GM13977 (cell line): ENCODE results near the gene KLRC3.
"Not testable (repeated sequence)": the region's sequence is repeated elsewhere in the genome, so short reads cannot be mapped to it uniquely, and the experiment has no call there.

ENCODE experiments used
- DNase-seq: peaks from one replicate; pipeline ENCODE4 v3.0.0; 2012; ENCODE audit warnings: low spot score
- in situ Hi-C: fragments of 300-500 bp; cut with MboI; formaldehyde crosslinking; loops from one replicate; pipeline ENCODE4 v1.12.0; 2022; ENCODE audit warnings: low sequenced_read_pairs, low pct_unique_long_range_greater_than_20kb, mixed read lengths, inconsistent platforms; ENCODE audit not compliant: unreplicated experiment
- TF ChIP-seq, protein P1 (sequence below): IDR thresholded peaks from 2 replicates; pipeline ENCODE4 v1.5.1; 2012; ENCODE audit warnings: mild to moderate bottlenecking, control low read depth; ENCODE audit not compliant: insufficient read depth; ENCODE audit errors: extremely low read depth, missing control alignments

KLRC3 gene

DNA sequence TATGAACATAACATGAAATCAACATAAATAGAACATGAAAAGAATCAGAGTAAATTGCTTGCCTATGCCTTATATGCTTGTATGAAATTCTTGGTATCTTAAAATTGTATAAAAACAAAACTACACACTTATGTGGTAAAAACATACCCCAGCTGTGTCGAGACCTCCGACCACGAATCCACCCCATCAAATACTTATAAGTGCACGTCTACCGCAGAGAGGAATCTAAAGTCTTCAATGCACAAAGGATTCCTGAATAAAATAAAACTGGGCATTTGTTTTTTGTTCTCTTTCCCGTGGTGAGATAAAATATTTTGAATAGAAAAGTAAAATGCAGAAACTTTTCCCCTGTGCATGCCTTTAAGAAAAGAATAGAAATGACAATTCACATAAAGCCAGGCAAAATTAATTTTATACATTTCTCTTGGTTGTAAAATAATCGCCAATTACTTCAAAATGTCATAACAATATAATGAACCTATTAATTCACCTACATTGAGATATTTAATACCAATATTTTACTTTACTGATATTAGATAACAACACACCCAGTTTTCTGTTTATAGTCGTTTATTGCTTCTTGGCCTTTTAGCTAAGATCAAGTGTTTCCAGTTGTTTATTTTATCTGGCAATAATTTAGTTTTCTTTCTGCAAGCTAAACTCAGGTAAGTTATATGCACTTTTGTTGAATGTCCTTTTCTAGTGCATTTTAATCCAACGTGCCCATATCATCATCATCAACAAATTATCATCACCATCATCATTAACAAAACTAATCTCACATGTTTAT, 31.6 kb downstream of the KLRC3 start:
- no peak for DNase-seq
- in situ Hi-C loops, result no loop called here

DNA sequence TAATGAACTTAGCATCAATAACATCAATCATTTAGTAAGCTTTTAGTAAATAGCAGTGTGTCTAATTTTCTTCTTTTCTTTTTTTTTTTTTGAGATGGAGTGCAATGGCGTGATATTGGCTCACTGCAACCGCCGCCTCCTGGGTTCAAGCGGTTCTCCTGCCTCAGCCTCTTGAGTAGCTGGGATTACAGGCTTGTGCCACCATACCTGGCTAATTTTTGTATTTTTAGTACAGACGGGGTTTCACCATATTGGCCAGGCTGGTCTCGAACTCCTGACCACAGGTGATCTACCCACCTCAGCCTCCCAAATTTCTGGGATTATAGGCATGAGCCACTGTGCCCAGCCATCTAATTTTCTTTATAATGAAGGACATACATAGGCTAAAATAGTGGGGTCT, 32.9 kb downstream of the KLRC3 start:
- DNase-seq, in situ Hi-C loops: not testable (repeated sequence)

More for the DNA sequence above, 31.6 kb downstream of the KLRC3 start:
- TF ChIP-seq, protein P1, sequence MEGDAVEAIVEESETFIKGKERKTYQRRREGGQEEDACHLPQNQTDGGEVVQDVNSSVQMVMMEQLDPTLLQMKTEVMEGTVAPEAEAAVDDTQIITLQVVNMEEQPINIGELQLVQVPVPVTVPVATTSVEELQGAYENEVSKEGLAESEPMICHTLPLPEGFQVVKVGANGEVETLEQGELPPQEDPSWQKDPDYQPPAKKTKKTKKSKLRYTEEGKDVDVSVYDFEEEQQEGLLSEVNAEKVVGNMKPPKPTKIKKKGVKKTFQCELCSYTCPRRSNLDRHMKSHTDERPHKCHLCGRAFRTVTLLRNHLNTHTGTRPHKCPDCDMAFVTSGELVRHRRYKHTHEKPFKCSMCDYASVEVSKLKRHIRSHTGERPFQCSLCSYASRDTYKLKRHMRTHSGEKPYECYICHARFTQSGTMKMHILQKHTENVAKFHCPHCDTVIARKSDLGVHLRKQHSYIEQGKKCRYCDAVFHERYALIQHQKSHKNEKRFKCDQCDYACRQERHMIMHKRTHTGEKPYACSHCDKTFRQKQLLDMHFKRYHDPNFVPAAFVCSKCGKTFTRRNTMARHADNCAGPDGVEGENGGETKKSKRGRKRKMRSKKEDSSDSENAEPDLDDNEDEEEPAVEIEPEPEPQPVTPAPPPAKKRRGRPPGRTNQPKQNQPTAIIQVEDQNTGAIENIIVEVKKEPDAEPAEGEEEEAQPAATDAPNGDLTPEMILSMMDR, result no peak

DNA sequence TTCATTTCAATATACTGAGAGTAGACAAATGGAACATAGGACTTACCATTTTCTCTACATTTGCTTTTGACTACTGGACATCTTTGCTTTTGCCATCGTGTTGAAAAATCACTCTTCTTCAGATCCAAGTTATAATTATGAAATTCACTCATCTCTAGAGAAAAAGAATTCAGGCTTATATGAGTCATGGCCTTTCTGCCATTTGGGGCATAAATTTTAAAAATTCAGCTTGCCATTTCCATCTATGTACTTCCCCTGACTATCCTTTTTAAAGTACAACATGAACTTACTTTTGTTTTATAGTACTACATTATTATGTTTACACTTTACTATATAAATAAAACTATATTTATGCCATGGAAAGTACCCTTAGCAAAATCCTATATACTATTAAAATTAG, 33.5 kb downstream of the KLRC3 start:
- in situ Hi-C loops, result no loop called here
- no peak for DNase-seq
- TF ChIP-seq, protein P1, result no peak

DNA sequence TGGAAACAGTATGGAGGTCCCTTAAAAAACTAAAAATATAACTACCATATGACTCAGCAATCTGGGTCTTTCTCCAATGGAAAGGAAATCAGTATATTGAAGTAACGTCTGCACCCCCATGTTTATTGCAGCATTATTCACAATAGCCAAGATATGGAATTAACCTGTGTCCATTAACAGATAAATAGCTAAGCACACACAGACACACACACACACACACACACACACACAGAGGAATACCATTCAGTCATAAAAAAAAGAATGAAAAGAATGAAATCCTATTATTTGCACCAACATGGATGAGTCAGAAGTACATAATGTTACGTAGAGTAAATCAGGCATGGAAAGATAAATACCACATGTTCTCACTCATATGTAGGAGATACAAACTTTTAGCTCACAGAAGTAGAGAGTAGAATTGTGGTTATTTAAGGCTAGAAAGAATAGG, 35.2 kb downstream of the KLRC3 start:
- DNase-seq, result no peak
- in situ Hi-C loops, result no loop called here
- TF ChIP-seq, protein P1, result no peak

DNA sequence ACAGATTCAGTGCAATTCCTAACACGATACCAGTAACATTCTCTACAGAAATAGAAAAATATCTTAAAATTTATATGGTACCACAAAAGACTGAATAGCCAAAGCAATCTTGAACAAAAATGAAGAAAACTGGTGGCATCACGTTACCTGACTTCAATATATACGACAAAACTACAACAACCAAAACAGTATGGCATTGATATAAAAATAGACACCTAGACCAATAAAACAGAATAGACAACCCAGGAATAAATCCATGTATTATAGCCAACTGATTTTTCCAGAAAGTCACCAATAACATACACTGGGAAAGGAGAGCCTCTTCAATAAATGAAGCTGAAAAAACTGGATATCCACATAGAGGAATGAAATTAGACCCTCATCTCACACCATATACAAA, 36.2 kb downstream of the KLRC3 start:
- DNase-seq, result no peak
- TF ChIP-seq, protein P1, result no peak
- in situ Hi-C loops, result no loop called here

DNA sequence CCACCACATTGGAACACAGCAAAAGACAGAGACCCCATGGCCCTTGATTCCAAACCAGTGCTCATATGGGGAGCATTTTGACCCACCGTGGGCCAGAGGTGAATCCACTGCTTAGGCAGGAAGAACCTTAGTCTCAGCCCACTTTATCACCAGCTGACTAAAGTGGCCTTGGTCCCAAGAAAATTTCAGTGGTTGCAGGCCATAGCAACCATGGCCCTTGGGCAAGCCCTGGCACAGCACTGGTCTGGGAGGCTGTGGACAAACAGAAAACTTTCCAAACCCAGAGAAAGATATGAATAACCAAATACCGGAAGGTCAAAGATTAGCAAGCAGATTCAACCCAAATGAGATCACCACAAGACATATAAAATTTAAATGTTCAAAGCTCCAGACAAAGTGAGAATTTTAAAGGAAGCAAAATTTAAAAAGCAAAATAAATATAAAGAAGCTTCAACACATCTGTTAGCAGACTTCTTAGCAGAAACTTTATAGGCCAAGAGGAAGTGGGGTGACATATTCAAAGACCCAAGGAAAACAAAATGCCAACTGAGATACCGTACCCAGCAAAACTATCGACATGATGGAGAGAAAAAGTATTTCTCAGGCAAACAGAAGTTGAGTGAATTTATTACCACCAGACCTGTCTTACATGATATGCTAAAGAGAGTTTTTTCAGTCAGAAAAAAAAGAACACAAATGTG, 38.3 kb downstream of the KLRC3 start:
- in situ Hi-C loops, result no loop called here
- no peak for DNase-seq
- TF ChIP-seq, protein P1, result no peak

DNA sequence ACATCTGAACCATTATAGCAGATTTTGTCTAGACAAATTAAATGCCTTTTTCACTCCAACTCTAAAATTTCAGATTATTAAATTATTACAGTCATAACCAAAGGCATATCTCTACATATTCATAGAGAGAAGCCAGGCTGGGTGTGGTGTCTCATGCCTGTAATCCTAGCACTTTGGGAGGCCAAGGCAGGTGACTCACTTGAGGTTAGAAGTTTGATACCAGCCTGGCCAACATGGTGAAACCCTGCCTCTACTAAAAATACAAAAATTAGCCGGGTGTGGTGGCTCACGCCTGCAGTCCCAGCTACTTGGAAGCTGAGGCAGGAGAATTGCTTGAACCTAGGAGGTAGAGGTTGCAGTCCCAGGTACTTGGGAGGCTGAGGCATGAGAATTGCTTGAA, 41.7 kb downstream of the KLRC3 start:
- DNase-seq, in situ Hi-C loops: not testable (repeated sequence)
